Measurements from ENCODE around the gene BMPER.

Gene BMPER

DNA sequence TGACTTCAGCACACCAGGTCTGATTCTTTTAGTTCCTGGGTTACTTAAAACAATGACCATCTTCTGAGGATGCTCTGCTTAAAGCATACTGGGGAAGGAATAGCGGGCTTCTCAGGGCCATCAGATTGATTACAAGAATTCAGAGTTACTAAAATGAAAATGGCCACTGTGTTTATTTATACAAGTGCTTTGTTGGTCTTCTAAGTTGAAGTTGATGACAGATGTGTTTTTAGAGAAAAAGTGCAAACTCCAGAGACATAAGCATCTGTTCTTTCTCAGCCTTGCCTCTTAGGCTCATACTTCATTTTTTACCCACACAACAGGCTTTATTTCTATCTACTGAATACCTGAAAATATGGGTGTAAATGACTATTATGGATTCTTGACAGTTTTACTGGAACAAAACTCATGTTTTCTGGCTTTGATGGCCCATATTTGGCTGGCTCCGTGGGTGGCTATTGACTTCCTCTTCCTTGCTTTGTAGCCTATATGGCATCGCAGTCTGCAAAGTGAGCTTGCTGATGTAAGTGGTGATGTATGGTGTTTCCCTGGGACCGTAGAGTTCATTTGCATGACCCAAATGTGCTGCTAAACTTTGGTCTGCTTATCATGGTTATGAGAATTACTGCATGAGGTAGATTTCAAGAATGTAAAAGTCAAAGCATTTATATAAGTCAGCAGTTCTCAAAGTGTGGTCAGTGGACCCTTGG lies 121.3 kb downstream of the BMPER start:
- no peak for DNase-seq (ENCODE audit: low spot score)

DNA sequence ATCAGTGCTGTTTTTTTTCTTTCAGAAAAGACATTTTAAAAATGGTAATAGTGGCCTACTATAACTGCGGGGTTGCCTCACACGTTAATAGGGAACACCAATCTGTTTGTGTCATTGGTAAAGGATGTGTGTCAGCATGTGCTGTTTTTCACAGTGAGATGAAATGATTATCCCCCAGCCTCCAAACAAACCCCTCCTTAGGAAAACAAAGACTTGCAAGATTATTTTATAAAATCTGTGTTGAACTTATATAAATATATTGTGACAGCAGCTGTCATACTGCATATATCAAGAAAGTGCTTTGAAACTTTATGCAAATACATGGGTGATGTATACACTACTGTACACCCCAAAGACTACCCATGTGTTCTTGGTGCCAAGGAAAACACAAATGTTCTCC lies 125.8 kb downstream of the BMPER start:
- no peak for DNase-seq (ENCODE audit: low spot score)

DNA sequence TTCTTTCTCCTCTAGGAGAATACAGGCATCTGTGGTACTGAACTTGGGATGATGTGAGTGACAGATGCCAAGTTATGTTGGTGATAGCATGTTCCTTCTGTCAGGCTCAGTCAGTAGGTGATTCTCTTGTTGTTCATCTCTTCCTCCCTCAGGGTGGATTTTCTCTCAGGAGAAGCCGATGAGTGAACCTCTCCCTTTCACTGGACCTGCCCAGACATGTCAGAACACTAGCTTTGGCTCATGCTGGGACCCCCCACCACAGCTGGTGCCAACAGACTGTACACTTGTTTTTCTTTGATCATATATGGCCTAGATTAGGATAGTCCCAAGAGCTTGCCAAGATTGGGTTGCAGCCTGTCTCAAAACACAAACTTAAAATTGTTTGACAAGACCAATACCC lies 129.4 kb downstream of the BMPER start:
- no peak for DNase-seq (ENCODE audit: low spot score)

DNA sequence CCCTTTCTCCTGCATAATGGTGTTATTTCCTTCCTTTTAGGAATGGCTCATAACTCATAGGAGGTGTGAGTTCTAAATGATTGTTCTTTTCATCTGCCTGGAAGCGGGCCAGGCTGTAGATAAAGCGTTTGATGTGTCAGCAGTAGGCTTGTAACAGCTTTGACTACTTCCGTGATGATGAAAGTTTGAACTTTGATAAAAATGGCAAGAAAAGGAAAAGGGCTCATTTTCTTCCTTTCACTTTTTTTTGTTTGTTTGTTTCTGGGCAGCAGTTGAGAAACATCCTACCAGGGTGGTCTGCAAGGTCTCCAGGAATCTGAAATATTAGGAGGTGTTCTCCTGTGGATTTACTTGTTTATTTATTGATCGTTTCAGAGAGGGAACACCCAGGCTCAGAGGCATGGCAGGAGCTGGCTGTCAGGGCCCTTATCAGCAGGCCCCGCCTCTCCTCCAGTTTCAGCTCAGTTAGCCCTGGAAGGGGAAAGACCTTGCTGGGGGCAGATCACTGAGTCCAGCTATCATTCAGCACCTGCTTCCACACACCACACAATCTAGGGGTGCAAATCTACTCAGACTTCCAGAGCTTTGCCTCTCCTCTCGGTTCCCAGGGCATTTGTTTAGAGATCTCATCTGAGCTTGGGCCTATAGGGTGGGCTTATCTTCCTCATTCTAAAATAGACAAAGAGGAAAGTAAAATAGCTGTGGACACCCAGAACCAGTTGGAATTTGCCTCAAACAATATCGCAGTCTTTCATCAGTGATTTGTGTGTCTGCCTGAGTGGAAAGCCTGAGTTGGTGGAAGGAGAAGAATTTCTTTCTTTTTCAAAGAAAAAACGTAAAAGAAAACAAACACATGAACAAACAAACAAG lies 130.9 kb downstream of the BMPER start:
- peak; percentile 54 for DNase-seq (ENCODE audit: low spot score)

DNA sequence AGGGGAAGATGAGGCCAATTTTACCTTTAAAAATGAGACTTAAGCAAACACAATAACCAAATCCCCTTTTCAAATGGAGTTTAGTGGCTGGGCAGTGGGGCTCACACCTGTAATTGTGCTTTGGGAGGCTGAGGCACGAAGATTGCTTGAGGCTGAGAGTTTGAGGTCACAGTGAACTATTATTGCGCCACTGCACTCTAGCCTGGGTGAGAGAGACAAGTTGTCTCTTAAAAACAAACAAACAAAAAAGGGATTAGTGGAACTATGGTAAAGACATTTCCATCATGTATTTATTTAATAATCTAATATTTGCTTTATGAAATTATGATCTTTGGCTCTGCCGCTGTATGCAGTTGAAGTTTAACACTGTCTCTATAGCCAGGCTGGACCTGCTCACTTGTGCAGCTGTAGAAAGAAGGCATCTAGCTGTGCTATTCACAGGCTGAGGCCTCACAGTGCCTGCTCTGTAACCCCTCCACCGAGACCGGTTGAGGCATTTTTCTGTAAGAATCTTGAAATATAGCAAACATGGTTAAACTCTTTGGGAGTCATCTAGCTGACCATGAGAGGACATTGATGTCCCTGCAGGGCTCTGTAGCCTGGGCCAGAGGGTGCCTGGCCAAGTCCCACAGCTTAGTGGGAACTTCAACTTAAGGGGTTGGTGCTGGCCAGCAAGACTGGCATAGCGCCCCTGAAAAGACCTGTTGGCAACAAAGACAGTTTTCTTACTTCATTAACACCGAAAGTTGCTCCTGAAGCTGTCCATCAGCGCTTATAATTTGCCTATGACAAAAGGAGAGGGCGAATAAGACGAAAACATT lies 131.8 kb downstream of the BMPER start:
- DNase-seq (ENCODE audit: low spot score): no peak

DNA sequence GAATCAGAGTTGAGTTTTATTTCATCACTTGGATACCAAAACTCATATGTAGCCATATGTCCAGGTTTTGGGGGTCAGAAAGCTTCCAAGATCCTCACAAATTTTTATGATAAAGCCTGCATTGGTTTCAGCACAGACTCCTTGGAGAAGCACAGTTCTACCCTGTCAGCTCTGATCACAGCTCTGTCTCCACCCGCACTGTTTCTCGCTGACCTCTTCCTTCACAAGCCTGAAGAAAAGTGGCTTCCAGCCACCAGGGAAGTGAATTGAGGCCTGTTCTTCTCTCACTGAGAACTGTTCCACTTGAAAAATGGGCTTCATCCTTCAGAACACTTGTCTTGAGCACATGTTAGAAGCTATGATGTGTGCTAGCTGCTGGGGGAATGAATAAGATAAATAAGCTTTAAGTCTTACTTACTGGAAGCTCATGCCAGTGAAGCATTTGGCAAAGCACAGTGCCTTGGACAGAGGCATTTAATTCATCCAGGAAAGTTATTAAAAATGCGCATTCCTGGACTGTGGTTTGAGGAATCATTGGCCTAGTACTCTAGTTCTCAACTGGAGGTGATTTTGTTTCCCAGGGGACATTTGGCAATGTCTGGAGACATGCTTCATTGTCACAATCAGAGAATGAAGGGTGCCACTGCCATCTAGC lies 133.6 kb downstream of the BMPER start:
- DNase-seq (ENCODE audit: low spot score): no peak

DNA sequence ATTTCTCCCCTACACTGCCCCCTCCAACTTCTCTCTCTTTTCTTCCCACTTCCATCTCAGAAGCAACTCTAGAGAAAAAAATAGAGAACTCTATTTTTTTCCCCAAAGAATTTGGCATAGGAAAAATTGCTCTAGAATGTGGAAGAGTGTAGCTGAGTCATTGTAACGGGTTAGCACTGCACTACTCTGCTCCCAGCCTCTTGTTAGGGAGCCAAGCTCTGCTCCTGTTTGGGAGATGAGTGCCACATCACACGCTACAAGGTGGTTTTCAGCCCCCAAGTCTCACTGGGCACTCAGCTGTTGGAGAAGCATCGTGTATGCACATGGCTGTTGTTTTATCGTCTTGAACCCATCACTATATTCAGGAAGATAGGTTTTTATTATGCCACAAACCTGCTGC lies 136.4 kb downstream of the BMPER start:
- no peak for DNase-seq (ENCODE audit: low spot score)

DNA sequence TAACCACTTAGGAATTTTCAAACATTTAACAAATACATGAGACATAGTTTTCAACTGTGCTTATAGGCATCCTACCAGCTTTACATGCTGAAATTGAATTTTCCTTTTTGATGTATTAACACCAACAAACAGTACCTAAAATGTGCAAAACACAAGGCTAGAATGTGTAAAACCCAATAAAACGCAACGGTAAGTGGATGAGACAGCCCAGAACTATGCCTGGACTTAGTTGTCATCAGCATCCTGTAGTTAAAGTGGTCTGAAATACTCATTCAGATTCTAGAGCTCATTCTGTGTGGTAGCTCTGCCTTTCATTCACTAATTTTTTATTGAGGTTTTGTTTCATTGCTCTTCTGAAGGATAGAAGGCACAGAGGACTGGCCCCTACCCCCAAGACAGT lies 137.1 kb downstream of the BMPER start:
- DNase-seq (ENCODE audit: low spot score): no peak

DNA sequence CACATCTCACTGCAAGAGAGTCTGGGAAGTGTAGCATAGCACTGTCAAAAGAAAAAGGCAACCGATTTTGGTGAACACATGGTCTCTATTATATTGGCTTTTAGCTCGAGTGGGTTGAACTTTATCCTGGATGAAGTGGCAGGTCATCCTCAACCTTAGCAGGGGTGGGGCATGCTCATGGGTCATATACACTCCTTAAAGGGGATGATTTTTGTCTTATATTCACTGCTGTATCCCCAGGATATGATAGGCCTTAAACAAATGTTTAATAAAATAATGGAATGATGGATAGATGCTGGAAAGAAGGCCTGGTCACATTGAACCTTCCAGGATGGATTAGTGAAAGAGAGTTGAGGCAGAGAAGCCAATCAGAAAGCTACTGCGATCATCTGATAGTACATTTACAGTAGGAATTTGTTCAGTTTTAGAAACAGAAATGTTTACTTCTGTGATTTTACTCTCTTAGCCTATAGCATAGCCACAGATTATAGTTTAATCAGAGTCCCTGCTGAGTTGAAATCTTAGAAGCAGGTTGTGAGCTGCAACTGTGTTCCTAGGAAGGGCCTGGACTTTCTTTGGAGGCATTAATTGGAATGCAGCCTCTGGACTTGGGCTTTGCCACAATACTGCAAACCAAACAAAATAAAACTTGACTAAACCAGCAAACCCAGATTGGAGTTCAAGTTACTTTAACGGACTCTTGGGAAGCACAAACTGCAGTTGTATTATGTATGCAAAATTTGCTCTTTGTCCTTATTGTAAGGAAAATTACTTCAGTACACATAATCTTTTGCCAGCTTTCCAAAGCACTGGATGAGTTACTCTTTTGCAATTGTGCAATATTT lies 138.3 kb downstream of the BMPER start:
- no peak for DNase-seq (ENCODE audit: low spot score)

DNA sequence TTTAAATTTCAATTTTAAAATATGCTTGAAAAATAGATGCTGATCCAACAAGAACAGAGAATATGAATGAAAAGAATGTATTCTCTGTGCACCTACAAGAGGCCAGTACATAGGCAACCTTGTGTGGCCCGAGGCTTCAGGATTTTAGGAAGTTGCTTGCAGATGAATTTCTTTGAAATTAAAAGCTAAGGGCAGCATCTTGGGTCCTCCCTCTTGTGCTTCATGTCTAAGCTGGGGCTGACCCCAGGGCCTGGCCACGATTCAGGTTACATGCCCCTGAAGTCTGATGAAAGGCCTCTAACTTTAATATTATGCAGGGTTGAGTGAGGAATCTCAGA lies 138.9 kb downstream of the BMPER start:
- no peak for DNase-seq (ENCODE audit: low spot score)

DNA sequence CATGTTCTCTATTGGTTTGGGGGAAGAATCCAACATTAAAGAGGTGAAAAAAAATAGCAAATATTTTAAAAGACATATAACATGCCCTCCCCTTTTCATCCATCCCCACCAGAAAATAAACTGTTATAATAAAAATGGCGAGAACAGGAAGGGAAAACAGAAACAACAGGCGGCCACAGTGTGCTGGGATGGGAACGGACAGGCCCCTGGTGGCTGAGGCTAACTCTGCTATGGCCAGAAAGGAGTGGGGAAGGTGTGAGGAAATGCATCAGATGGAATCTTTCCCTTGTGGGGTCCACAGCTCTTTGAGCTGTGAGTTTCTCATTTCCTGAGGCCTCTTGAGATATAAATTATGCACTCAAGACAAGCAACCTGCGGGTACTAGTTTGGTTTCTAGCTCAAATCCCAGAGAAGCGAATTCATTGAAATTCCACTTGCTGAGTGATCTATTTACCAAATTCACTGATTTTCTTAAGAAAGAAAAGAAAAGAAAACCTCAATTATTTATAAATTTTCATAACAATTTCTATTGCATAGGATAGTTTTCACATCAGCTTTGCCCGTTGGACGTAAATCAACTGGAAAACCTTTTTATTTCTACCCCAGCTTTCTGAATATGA lies 139.5 kb downstream of the BMPER start:
- no peak for DNase-seq (ENCODE audit: low spot score)

DNA sequence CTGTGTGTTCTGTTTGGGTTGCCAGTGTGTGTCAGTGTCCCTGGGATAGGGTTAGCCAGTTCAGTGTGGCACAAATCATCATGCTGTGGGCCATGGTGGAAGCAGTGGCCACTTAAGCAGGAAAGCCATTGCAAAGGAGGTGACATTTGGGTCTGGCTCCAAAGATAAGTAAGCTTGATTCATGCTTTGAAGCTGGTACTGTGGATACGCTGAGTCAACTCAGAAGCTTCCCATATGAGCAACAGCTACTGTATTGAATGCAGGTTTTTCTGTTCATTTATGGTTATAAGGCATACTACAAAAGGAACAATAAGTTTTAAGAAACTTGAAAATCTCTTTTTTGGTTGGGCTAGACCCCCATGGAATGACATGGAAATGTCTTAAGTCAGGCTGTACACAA lies 143.1 kb downstream of the BMPER start:
- no peak for DNase-seq (ENCODE audit: low spot score)

DNA sequence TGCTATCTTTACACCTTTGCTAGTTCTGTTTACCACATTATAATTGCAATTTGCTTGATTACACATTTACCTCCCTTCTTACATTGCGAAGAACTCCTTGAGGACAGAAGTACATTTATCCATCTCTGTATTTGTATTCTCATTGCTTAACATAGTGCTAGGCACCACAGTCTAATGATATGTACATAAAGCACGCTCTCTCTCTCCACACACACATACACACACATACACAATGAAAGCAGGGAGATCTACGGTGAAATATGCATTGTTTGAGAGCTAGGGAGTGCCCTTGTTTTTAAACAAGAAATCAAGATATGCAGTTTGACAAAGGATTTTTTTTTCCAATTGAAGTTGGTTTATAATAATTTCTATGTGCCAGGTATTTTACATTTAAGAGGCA lies 148.7 kb downstream of the BMPER start:
- no peak for DNase-seq (ENCODE audit: low spot score)

DNA sequence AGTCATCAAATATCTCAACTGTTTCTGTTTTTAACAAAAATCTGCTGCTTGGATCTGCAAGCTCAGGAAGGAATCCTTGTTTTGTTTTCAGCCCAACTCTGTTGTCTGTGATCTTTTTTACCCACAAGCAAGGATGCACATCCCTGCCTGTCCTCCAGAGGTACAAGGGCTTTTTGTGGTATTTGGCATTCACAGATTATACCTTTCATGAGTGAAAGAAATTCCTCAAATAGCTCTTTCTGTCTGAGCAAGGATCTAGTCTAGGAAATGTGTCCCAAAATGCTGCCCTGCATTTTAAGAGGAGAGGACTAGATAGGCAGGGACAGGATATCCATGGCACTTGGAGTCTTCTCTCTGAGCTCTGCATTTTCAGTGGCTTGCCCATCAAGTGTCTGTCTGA lies 151.8 kb downstream of the BMPER start:
- no peak for DNase-seq (ENCODE audit: low spot score)

DNA sequence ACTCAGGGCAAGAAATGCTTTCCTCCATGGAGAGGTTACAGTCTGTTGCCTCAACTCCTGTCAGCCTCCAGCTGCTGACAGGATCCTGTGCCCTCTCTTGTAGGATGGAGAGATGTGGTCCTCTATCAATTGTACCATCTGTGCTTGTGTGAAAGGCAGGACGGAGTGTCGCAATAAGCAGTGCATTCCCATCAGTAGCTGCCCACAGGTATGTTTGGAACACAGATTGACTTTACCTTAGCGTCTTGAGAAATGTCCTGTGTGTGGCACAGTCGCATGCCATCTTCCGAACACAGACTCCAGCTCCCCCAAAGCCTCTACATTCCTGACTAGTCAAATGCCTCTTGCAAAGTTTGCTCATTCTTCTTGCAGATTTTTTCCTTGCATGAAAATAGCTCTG lies 152.6 kb downstream of the BMPER start:
- no peak for DNase-seq (ENCODE audit: low spot score)

DNA sequence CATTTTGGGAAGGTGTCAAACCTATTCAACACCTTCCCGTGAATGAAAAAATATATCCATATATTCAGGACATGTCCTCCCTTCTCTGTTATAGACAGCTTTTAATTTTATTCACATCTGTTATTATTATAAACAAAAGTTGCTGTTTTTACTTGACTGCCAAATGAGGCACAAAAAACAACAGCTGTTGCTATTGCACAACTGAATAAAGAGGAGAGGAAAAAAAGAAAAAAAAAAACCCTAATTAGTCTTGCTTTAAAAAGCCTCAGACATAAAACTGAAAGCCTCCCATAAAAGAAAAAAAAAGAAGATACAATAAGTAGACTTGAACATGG lies 153.4 kb downstream of the BMPER start:
- no peak for DNase-seq (ENCODE audit: low spot score)

DNA sequence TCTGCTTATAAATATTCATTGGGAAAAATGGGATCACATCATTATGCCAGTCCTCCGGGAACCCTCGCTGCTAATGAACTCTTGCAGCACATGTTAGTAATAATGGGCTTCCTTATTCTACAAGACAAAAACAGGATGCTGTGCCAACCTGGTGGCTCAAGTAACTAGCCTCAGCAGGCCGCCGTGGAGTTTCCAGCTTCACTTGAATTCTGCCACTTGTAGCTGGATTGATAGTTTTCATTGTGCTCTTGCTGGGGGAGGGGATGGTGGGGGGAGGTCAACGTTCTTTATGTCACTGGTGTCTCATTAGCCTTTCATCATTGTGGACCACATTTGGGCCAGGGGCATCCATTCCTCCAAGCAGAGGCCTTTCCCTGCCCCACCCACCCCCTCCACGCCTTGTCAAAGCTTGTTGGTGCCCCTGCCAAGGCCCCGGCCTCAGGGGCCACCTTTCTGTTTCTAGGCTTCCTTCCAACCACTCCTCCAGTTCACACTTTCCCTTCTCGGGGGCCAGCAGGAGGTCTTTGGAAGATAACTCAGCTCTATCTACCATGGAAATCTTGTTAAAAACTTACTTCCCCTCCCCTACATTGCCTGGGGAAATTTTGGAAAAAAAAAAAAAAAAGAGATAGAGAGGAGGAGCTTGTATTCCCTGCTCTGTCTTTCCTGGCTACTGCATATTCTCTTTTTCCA lies 153.9 kb downstream of the BMPER start:
- DNase-seq (ENCODE audit: low spot score): peak; percentile 87

DNA sequence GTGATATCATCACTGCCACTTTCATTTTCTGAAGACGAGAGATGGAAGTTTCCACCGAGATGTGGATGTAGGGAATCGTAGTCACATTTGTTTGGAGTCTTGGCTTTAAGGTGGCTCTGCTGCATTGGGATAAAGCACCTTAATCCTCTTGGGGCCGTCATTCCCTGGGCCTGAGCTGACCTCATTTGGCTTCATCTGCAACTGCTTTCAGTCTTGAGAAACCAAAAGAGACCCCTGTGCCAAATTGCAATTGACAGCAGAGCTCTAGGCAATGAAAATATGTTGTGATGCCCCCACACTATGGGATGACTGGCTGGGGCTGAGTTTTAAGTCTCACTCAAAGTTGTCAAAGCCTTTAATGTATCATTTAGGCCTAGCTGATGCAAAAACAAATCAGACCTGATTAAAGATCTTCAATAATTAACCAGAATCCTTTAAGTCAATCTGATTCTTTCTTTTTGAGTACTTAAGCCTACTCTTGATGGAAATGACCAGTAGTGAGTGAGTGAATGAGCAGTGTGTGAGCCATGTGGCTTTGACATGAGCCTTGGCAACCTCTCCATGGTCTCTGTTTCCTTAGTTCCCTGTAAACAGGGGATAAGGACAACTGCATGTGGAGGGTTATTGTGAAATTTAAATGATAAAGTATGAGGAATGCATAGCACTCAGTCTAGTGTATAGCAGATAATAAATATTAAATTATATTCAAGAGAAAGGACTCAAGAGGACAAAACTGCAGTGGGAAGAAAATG lies 155.0 kb downstream of the BMPER start:
- no peak for DNase-seq (ENCODE audit: low spot score)

DNA sequence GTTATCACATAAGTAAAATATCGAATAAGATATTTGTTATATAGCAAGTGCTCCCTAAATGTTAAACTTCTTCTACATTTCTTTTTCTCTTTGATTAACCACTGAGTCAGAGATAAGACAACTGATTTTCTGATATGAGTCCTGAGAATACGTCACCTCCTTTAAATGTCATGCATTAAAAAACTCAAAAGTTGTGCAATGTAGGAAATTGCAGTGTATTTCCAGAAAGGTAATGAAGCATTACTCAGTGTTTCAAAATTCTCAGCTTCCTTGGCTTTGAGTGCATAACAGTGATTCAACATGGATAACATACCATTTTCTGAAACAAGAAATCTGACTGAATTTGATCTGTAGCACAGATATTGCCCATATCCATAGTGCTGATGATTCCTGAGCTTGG lies 155.8 kb downstream of the BMPER start:
- no peak for DNase-seq (ENCODE audit: low spot score)

DNA sequence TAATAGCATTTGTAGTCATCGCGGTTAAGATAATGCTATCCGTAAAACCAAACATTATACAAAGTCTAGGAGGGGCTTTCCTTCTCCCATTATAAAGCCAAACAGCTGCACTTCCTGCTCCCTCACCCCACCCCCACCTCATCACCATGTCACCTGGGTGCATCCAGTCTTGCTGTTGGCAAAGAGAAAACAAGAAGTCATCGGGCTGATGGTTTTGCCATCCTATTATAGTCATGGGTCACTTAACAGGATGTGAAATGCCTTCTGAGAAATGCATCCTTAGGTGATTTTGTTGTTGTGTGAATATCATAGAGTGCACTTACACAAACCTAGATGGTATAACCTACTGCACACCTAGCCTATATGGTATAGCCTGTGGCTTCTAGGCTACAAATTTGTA lies 157.0 kb downstream of the BMPER start:
- no peak for DNase-seq (ENCODE audit: low spot score)
